HG03095 (cell line): ENCODE measurements around the gene RHOV.
"Not testable (repeated sequence)": the region's sequence is repeated elsewhere in the genome, so short reads cannot be mapped to it uniquely, and the experiment has no call there.

Experiments used
- ATAC-seq: cut with Tn5 transposase; IDR thresholded peaks from one replicate; pipeline ENCODE4 v1.9.1; 2021; ENCODE audit warnings: moderate library complexity; ENCODE audit not compliant: unreplicated experiment

Gene RHOV

GRCh38 chr15:40875991-40876730 lies 2.1 kb upstream of the RHOV start:
- no peak for ATAC-seq

- no peak for ATAC-seq
Observed at GRCh38 chr15:40872791-40873693, 992 bp downstream of the RHOV start.

- ATAC-seq, result no peak
Observed at GRCh38 chr15:40871749-40872617, 2.1 kb downstream of the RHOV start.

- no peak for ATAC-seq
Observed at GRCh38 chr15:40870716-40871115, 3.3 kb downstream of the RHOV start.

DNA sequence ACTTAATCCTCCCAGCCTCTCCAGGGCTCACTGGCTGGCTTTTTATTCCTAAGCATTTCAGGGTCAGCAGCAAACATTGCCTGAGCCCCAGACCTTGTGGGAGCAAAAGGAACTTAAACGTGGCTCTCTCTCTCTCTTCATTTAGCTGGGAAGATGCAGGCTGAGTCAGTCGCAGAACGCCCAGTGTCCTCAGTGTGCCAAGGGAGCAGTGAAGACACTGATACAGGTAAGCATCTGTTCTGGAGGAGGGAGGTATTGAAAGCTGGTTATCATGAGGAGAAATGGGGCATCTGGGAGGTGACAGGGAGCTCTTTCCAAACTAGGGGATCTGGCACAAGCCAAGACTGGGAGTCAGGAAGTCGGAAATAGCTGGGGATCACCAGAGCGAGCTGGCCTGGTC lies 4.3 kb downstream of the RHOV start:
- ATAC-seq, result no peak

- no peak for ATAC-seq
Observed at GRCh38 chr15:40867199-40867598, 6.8 kb downstream of the RHOV start.

- no peak for ATAC-seq
Observed at GRCh38 chr15:40863660-40864270, 10.3 kb downstream of the RHOV start.

DNA sequence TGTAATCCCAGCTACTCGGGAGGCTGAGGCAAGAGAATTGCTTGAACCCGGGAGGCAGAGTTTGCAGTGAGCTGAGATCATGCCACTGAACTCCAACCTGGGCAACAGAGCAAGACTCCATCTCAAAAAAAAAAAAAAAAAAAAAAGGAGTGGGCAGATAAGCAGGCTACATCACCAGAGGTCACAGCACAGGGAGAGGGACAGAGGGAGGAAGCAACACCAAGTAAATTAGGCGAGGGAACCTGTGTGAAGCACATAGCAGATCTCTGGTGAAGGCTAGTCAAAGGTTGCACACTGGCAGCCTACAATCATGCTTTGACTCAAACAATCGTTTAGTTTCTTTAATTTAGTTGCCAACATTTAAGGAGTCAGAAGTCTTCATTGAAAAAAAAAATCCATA lies 12.9 kb downstream of the RHOV start:
- ATAC-seq, result not testable (repeated sequence)

GRCh38 chr15:40859206-40859851 lies 14.7 kb downstream of the RHOV start:
- ATAC-seq, result no peak

DNA sequence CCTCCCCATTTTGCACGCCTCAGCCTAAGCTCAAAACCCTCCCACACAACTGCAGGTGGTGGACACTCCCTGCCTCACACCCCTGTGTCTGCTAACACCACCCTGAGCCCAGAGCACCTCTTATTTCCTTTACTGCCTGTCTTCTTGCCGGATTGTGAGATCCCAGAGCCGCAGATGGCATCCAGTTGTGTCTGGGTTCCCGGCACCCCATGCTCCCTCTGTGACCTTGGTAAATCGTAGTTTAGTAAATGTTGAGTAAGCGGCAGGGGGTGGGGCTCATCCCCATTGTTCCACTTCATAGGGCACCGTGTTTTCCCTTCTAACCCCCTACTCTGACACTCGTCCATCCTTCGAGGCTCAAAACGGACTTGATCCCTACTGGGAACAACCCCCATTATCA lies 15.3 kb downstream of the RHOV start:
- no peak for ATAC-seq

- peak; percentile 69 for ATAC-seq
Observed at GRCh38 chr15:40857601-40858341, 16.3 kb downstream of the RHOV start.

DNA sequence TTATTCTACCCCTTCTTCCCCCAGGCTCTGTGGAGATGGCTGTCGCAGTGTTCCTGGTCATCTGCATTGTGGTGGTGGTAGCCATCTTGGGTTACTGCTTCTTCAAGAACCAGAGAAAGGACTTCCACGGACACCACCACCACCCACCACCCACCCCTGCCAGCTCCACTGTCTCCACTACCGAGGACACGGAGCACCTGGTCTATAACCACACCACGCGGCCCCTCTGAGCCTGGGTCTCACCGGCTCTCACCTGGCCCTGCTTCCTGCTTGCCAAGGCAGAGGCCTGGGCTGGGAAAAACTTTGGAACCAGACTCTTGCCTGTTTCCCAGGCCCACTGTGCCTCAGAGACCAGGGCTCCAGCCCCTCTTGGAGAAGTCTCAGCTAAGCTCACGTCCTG lies 17.3 kb downstream of the RHOV start:
- no peak for ATAC-seq

- ATAC-seq, result no peak
Observed at GRCh38 chr15:40855706-40856234, 18.3 kb downstream of the RHOV start.

- ATAC-seq, result no peak
Observed at GRCh38 chr15:40854161-40854560, 19.9 kb downstream of the RHOV start.

GRCh38 chr15:40853241-40853890 lies 20.7 kb downstream of the RHOV start:
- no peak for ATAC-seq

DNA sequence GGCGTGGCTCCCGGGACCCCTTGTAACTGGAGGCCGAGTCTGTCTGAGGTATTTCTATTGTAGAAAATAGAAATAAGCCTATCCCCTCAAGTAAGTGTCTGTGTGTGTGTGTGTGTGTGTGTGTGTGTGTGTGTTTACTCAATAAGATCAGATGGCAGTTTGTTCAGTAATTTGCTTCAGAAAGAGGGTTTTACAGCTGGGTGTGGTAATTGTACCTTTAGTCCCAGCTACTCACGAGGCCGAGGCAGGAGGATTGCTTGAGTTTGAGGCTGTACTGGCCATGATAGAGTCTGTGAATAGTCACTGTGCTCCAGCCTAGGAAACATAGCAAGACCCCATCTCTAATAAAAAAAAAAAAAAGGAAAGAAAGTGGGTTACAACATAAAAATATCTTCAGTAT lies 21.5 kb downstream of the RHOV start:
- ATAC-seq, result no peak

DNA sequence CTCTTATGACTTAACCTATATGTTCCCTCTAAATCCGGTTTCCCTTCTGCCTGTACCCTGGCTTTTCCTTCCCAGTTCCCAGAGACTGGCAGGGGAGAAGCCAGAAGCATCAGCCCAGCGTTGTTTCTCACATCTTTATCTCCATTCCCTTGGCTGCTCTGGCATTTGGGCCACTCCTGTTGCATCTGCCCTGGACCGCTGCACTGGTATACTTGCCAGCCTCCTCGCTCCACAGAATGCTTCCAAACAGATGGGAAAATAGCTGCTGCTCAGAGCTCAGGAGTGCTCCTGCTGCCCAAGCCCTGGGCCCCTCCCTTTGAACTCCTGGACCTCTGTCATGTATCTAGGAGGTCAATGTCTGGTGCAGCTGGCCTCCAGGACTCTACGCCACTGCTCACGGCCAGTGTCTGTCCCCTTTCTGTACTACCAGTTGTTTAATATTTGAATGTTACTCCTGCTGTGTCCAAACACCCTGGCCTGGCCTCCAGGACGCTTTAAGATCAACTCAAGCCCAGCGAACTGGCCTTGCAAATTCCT lies 23.4 kb downstream of the RHOV start:
- no peak for ATAC-seq

GRCh38 chr15:40847223-40847961 lies 26.6 kb downstream of the RHOV start:
- ATAC-seq, result peak; percentile 72
